Pulmonary artery endothelial cell (primary cell): ENCODE results near the gene CCNG2. TPM values are rescaled to one million over a fixed set of nuclear protein-coding genes. Genes with fewer than 3 reads are reported as not detected.

Experiments used
- DNase-seq: peaks from one replicate; pipeline ENCODE4 v3.0.0-alpha.2; 2011; ENCODE audit warnings: low read depth, low spot score
- total RNA-seq: library from RNA; depleted of rRNA; stranded (reverse); fragments of >200 nt; gene quantifications from 2 replicates; pipeline ENCODE4 v1.2.3, GENCODE V29; 2014

CCNG2 gene
- total RNA-seq, 1 donor from 2014 or later = 12.8 TPM

DNA sequence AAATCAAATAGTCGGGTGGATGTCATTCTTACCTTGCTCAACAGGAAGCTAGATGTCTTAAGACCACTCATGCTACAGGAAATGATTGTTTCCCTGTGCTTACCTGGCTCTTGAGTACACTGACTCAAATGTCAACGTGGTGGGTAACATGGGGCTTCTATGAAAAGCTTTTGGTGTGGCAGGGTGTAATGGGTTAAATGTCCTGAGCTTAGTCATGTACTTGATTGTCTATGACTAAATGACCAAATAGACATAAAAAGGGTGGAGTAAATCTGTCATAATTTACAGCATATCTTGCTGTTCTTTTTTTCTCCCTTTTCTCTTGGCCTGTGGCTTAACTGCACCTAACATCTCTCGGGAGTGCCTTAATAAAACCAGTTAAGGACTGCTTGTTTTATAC lies 44.9 kb downstream of the CCNG2 start:
- no peak for DNase-seq

DNA sequence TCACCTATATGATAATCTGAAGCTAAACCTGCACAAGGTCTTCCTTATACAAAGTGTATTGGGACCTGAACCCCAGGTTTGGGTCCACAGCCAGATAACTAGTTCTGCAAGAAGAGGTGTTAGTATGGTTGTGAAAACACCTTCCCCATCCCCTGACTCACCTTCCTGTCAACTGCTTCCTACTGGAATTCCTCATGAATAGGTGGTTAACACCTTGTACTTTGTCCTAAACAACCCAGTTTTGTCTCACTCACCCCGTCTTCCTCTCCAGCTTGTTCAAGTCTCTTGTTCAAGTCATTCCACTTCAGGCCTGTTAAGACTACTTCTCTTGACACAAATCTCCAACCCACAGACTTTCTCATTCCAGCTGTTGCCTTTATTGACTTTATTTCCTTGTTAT lies 45.5 kb downstream of the CCNG2 start:
- no peak for DNase-seq

DNA sequence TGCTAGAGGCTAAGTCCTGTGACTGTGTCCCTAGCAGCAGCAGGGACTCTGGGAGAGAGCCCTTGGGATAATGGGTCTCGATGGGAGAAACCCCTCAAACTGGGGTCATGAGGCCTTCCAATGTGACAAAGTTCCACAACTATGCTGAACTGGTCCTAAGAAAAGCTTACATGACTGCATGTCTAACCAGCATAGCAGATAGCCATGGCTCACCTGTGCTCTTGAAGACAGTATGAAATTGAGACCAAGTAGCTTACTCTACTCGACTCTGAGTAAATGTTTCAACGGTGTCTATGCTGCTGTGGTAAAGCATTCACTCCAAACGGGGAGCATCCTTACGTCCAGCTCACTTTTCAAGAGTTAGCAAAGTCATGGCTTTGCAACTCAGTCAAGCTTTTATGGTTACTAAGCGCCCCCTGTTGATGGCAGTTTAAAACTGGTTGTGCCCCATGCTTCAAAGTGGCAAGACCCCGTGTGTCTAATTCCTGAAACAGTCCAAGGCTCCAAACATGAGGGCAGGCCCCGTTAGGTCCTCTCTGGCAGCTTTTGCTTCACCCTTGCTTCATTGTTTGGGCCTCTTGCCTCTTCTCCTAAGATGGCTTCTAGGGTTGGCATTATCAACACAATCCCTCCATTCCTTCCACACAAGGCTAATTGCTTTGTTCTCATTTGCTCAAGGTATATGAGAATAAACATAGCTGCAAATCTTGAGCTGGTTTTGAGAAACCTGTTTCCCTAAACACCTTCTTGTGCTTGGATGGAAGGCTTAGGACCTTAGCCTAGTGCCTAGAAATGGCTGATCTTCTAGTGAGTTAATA lies 46.6 kb downstream of the CCNG2 start:
- peak; percentile 50 for DNase-seq

DNA sequence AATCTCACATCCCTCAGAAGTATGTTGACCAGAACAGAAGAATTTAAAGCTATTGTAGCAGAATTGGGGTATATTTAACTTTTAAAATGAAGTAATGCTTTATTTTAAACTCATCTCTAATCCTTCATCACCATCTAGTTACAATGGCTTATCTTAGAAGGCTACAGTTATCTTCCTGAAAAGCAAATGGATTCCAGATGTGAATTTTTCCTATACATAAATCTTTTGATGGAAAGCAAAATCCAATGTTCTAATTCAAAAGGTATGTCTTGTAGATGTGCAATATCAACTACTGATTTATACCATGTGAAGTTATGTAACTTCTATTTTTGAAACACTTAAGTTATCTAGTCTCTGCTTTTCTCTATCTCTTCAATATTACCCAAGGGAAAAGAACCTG lies 47.6 kb downstream of the CCNG2 start:
- no peak for DNase-seq

DNA sequence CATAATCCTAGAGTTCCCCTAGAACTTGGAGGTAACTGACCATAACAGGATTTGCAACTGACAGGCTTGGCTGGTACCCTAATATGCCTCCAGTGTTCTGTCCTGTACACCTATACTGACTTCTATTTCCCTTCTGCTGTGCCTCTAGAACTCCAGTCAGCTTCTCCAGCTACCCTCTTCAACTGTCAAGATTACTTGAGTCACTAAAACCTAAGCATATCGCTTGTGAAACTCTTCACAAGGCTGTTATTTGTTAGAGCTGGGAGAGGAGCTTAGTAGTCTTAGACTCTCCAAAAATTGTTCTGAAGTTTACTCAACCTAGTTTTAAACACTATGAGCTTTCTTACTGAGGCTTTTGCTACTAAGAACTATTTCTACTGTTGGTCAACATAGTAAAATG lies 52.0 kb downstream of the CCNG2 start:
- DNase-seq = no peak

DNA sequence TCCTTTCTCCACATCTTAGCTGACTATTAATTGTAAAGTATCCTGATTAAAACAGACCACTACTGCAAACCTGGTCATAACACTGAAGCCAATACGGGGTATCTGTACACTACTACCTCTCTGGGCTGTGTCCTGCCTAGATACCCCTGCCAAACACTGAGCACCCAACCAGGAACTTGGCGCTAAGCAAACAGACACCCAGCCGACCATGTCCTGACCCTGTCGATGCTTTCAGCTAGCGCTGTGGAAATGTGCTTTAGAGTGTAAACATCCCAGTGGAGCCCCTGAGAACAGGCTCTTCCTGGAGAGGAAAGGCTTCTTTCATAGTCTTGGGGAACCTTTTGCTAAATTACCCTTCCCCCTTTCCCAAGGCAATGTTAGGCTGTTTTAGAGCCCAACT lies 52.9 kb downstream of the CCNG2 start:
- no peak for DNase-seq

DNA sequence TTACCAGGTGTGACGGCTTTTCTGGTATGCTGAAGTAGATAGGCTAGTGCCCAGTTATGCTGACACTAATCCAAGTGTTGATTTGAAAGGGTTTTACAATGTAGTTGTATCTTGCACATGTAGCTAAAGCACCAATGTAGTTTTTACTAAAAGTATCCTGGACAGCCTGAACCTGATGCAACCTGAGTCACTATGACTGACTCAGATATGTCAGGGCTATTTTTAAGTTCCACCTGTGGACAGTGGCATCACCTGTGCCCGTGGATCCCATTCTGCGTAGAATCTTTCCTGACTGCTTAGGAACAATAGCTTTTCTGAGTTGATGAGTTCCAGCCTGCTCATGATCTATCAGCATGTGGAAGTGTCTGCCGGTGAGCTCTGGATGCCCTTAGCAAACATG lies 58.1 kb downstream of the CCNG2 start:
- DNase-seq = no peak

DNA sequence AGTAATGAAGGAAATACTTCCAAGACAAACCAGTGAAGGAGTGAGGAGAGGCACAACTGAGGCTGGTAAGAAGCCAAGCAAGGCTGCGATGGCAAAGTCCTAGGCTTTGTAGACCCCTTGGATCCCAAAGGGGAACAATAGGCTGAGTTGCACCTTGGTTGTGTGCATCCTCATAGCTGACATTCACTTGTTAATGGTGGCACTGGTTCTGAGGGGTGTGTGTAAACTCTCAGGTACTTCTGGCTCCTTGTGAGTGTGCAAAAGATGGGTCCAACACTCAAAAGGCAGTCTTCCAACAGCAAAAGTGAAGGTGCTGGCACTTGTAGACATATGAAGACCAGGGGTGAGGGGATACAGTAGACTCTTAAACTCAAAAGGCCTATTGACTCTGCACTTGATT lies 60.5 kb downstream of the CCNG2 start:
- DNase-seq = no peak

DNA sequence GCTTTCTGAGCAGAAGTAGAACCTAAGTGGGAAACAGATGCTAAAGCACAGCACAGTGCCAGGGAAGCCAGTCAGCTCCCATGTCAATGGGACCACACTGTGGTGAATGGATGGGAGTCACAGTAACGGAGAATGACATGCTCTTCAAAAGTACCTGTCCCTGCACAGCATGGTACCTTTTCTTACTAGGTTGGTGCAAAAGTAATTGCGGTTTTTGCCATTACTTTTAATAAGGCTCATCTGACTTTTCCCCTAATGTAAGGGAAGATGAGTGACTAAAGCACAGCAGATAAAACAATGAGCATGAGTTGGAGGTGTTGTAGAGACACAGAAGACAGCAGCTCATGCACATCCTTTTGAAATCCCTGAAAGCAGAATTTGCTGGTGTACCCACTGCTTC lies 62.3 kb downstream of the CCNG2 start:
- no peak for DNase-seq

Other genes starting within 250 kb of the CCNG2 start
- gene SEPTIN11, start 207.5 kb upstream of the CCNG2 start, total RNA-seq = 163 and 206 TPM in 2 replicates
- gene CCNI, start 81.2 kb upstream of the CCNG2 start, total RNA-seq = 89.0 and 108 TPM in 2 replicates